Thoracic aorta (tissue), 2 donors: ENCODE measurements around the gene CHD2. TPM values are rescaled to one million over a fixed set of nuclear protein-coding genes. Genes with fewer than 3 reads are reported as not detected.

Source experiments
- ATAC-seq: fragments of 150-250 bp; one replicate; pipeline ENCODE4 v1.8.0; 2017; ENCODE audit warnings: low read depth; ENCODE audit not compliant: insufficient number of reproducible peaks, low FRiP score
- DNase-seq: peaks from one replicate; pipeline ENCODE4 v3.0.0-alpha.2; 2020; ENCODE audit warnings: low spot score
- H3K27ac ChIP-seq, 2 donors: fragments of 200-600 bp; sonication (generic); 1 replicate in 1 of 2; 2 replicates in 1 of 2; pipeline ENCODE4 v1.5.1; 2016; ENCODE audit warnings: mild to moderate bottlenecking in 2 of 2, moderate library complexity in 2 of 2
- H3K27me3 ChIP-seq: fragments of 200-600 bp; sonication (generic); replicated peaks from 2 replicates; pipeline ENCODE4 v1.6.0; 2016; ENCODE audit warnings: mild to moderate bottlenecking; ENCODE audit not compliant: insufficient read depth
- H3K36me3 ChIP-seq: fragments of 200-600 bp; sonication (generic); one replicate; pipeline ENCODE4 v1.5.1; 2016
- H3K4me1 ChIP-seq, 2 donors: fragments of 200-600 bp; sonication (generic); 1 replicate in 1 of 2; 2 replicates in 1 of 2; pipeline versions ENCODE4 v1.5.1 to v1.6.0; 2016; ENCODE audit warnings: low read depth in 2 of 2, mild to moderate bottlenecking in 1 of 2; ENCODE audit not compliant: control insufficient read depth in 1 of 2
- H3K4me3 ChIP-seq: fragments of 200-600 bp; sonication (generic); 2 replicates; pipeline ENCODE4 v1.5.1; 2016; ENCODE audit warnings: mild to moderate bottlenecking
- H3K9me3 ChIP-seq: fragments of 200-600 bp; sonication (generic); 2 replicates; pipeline ENCODE4 v1.5.1; 2016
- CTCF ChIP-seq: fragments of 200-600 bp; sonication (generic); IDR thresholded peaks from one replicate; pipeline ENCODE4 v1.5.1; 2019; ENCODE audit warnings: antibody characterized with exemption
- total RNA-seq, 2 donors: library from RNA; depleted of rRNA; stranded (reverse); fragments of >200 nt; gene quantifications; one replicate each; pipeline versions ENCODE4 v1.1.0 to v1.2.3, GENCODE V29; 2016

CHD2 gene
- total RNA-seq, 2 donors from 2014 or later, result 143 to 148 TPM

- Histone ChIP-seq H3K4me3 (peak overlapping the region; percentile 21), H3K9me3 (no peaks in the 10 kb centered on the region), H3K36me3 (peaks cover 6% of the 10 kb centered on the region), H3K4me1 (peaks cover 43 to 82% of the 10 kb centered on the region in 2 donors), H3K27me3 (no peaks in the 10 kb centered on the region), H3K27ac (peak overlapping the region; percentile 52 to 71)
- no peak for DNase-seq
- no peak for ATAC-seq
- no peak for TF ChIP-seq CTCF
These were observed 163.1 kb downstream of the CHD2 start for GRCh38 chr15:93063262-93063671.

- no peak for TF ChIP-seq CTCF
- H3K36me3 ChIP-seq, result peaks cover 4% of the 10 kb centered on the region
- no peak for DNase-seq
- no peak for ATAC-seq
- H3K4me1 ChIP-seq, result peaks cover 44 to 88% of the 10 kb centered on the region in 2 donors
- peak overlapping the region; percentile 52 to 71 for H3K27ac ChIP-seq
- no peak overlapping the region for H3K4me3 ChIP-seq
- no peaks in the 10 kb centered on the region for H3K27me3 ChIP-seq
- H3K9me3 ChIP-seq, result no peaks in the 10 kb centered on the region
These were observed 163.9 kb downstream of the CHD2 start for GRCh38 chr15:93063796-93064690.

- Histone ChIP-seq H3K36me3 (peaks cover 4% of the 10 kb centered on the region), H3K4me3 (no peak overlapping the region), H3K9me3 (no peaks in the 10 kb centered on the region), H3K4me1 (peaks cover 37 to 90% of the 10 kb centered on the region in 2 donors), H3K27me3 (no peaks in the 10 kb centered on the region), H3K27ac (no peak overlapping the region)
- ATAC-seq (no peak), DNase-seq (no peak)
- no peak for TF ChIP-seq CTCF
These were observed 165.5 kb downstream of the CHD2 start for GRCh38 chr15:93065641-93066045.

- Histone ChIP-seq H3K27ac (peak overlapping the region; percentile 47 to 81), H3K36me3 (peaks cover 4% of the 10 kb centered on the region), H3K9me3 (no peaks in the 10 kb centered on the region), H3K27me3 (no peaks in the 10 kb centered on the region), H3K4me3 (no peak overlapping the region), H3K4me1 (peaks cover 32 to 90% of the 10 kb centered on the region in 2 donors)
- TF ChIP-seq CTCF, result no peak
- DNase-seq, result no peak
- ATAC-seq, result no peak
These were observed 166.1 kb downstream of the CHD2 start for GRCh38 chr15:93066224-93066681.

GRCh38 chr15:93066834-93067648 lies 166.9 kb downstream of the CHD2 start:
- Histone ChIP-seq H3K36me3 (peaks cover 4% of the 10 kb centered on the region), H3K4me1 (peaks cover 28 to 87% of the 10 kb centered on the region in 2 donors), H3K27ac (peak overlapping the region; percentile 70 to 81), H3K27me3 (no peaks in the 10 kb centered on the region), H3K4me3 (peak overlapping the region; percentile 50), H3K9me3 (no peaks in the 10 kb centered on the region)
- ATAC-seq (no peak), DNase-seq (no peak)
- TF ChIP-seq CTCF, result no peak
